IPS DF 6.9 (cell line): Measurements from ENCODE around the gene AGPS.

Experiments used
- DNase-seq: peaks from one replicate; pipeline ENCODE4 v3.0.0-alpha.2; 2013; ENCODE audit warnings: low read depth, low spot score
- H3K27ac ChIP-seq: one replicate; pipeline ENCODE4 v1.5.1; 2013; ENCODE audit warnings: low read length, control low read depth
- H3K27me3 ChIP-seq: 2 replicates; pipeline ENCODE4 v1.6.1; 2013; ENCODE audit warnings: mild to moderate bottlenecking, low read length; ENCODE audit not compliant: control insufficient read depth, insufficient read depth
- H3K36me3 ChIP-seq: 2 replicates; pipeline ENCODE4 v1.6.1; 2013; ENCODE audit warnings: low read length; ENCODE audit not compliant: control insufficient read depth, insufficient read depth
- H3K4me1 ChIP-seq: 2 replicates; pipeline ENCODE4 v1.6.1; 2013; ENCODE audit warnings: low read length; ENCODE audit not compliant: control insufficient read depth, insufficient read depth
- H3K4me3 ChIP-seq: 2 replicates; pipeline ENCODE4 v1.5.1; 2013; ENCODE audit warnings: mild to moderate bottlenecking, low read length
- H3K9me3 ChIP-seq: 2 replicates; pipeline ENCODE4 v1.6.1; 2013; ENCODE audit warnings: low read length, inconsistent platforms; ENCODE audit not compliant: control insufficient read depth, insufficient read depth
- WGBS: extraction: QIAGEN DNeasy Blood & Tissue Kit; methylation state at CpG from one replicate; pipeline ENCODE4 v1.1.7; 2013; ENCODE audit warnings: mixed read lengths, missing lambda C conversion rate; ENCODE audit not compliant: insufficient read length, insufficient coverage; 5-methylcytosine and 5-hydroxymethylcytosine counted together

Gene AGPS

DNA sequence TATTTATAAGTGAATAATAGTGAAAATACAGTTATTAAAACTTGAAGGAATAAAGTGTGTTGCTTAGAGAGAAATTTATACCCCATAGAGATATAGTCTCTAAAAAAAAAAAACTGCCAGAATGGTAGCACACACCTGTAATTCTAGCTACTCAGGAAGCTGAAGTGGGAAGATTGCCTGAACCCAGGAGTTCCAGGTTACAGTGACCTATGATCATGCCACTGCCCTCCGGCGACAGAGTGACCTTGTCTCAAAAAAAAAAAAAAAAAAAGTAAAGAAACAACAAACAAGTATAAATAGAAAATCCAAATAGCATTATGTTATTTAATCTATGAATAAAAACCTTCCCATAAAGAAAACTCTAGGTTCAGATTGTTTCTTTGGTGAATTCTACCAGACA is 7.4 kb upstream of the AGPS start:
- H3K4me1 ChIP-seq = peaks cover 4% of the 10 kb centered on the region; the same call in 1 of the 2 replicates
- H3K4me3 ChIP-seq = no peak overlapping the region
- no CpG with 5 or more reads among the region's 2 CpGs for WGBS
- no peaks in the 10 kb centered on the region for H3K27me3 ChIP-seq
- H3K36me3 ChIP-seq = no peaks in the 10 kb centered on the region
- no peak for DNase-seq
- no peaks in the 10 kb centered on the region for H3K9me3 ChIP-seq
- no peak overlapping the region for H3K27ac ChIP-seq

DNA sequence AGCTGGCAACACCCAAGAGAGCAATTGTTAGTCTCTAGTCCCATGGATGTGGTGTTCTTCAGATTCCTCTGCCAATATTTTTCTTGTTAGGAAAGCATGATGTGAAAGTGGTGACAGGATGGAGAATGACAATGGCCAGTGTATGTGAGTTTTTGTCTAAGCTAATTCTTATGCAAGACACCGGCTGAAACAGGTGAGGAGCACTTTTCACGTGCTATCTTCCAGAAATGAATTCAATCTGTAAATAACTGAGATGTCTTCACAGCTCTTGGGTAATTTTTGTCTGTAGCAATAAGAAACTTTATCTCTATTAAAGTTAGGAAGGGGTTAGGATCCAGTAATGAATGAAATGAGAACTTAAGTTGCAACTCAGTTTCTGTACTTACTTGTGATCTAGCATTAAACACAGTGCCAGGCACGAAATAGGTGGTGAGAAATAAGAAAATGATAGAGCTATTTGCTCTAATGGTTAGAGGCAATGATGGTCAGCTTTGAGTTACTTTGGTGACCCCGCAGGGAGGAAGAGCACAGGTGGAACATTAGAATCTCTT is 676 bp upstream of the AGPS start:
- H3K27ac ChIP-seq = no peak overlapping the region
- no peaks in the 10 kb centered on the region for H3K4me1 ChIP-seq
- H3K4me3 ChIP-seq = peak overlapping the region; percentile 90; the same call in 1 of the 2 replicates
- DNase-seq = no peak
- no peaks in the 10 kb centered on the region for H3K9me3 ChIP-seq
- WGBS = no CpG with 5 or more reads among the region's 4 CpGs
- H3K36me3 ChIP-seq = no peaks in the 10 kb centered on the region
- H3K27me3 ChIP-seq = no peaks in the 10 kb centered on the region

- Histone ChIP-seq H3K9me3 (no peaks in the 10 kb centered on the region), H3K36me3 (no peaks in the 10 kb centered on the region), H3K4me3 (peak overlapping the region; percentile 90), H3K27ac (no peak overlapping the region), H3K27me3 (no peaks in the 10 kb centered on the region), H3K4me1 (no peaks in the 10 kb centered on the region)
- no peak for DNase-seq
- no CpG with 5 or more reads among the region's 8 CpGs for WGBS
Measured at GRCh38 chr2:177393203-177393755, 706 bp downstream of the AGPS start.

- no peak for DNase-seq
- Histone ChIP-seq H3K4me3 (no peak overlapping the region), H3K36me3 (no peaks in the 10 kb centered on the region), H3K9me3 (no peaks in the 10 kb centered on the region), H3K27me3 (no peaks in the 10 kb centered on the region), H3K4me1 (no peaks in the 10 kb centered on the region), H3K27ac (no peak overlapping the region)
- no CpG with 5 or more reads among the region's 8 CpGs for WGBS
Measured at GRCh38 chr2:177393824-177394593, 1.4 kb downstream of the AGPS start.

- Histone ChIP-seq H3K36me3 (no peaks in the 10 kb centered on the region), H3K9me3 (no peaks in the 10 kb centered on the region), H3K4me3 (no peak overlapping the region), H3K4me1 (no peaks in the 10 kb centered on the region), H3K27ac (no peak overlapping the region), H3K27me3 (no peaks in the 10 kb centered on the region)
- DNase-seq = no peak
- WGBS = no CpG with 5 or more reads among the region's 3 CpGs
Measured at GRCh38 chr2:177394594-177394973, 2.0 kb downstream of the AGPS start.

GRCh38 chr2:177395351-177396065 is 2.9 kb downstream of the AGPS start:
- H3K4me1 ChIP-seq = no peaks in the 10 kb centered on the region
- H3K27me3 ChIP-seq = no peaks in the 10 kb centered on the region
- no CpG with 5 or more reads among the region's 3 CpGs for WGBS
- no peak for DNase-seq
- H3K36me3 ChIP-seq = no peaks in the 10 kb centered on the region
- H3K27ac ChIP-seq = no peak overlapping the region
- H3K9me3 ChIP-seq = no peaks in the 10 kb centered on the region
- no peak overlapping the region for H3K4me3 ChIP-seq

DNA sequence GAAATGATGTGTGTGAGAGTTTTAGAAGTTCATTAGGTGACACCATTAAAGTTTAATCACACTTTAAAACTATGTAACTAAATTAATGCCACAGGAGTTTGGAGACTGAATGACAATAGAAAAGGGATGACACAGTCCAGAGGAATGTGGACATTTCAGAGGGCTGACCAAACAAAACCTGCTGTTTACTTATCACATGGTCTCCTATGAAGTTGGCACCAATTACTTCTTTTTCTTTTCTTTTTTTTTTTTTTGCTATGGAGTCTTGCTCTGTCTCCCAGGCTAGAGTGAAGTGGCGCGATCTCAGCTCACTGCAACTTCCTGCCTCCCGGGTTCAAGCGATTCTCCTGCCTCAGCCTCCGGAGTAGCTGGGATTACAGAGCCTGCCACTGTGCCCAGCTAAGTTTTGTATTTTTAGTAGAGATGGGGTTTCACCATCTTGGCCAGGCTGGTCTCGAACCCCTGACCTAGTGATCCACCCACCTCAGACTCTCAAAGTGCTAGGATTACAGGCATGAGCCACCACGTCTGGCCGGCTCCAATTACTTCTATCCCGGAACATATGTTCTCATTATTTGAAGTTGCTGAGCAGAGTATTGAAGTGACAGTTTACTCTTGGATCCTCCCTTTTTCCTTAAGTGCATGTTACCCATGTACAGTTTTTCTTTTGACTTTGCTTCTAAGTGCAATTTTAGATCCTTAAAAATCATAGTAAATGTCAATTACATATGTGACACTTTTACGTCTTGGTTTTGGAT is 4.3 kb downstream of the AGPS start:
- Histone ChIP-seq H3K4me3 (no peak overlapping the region), H3K27me3 (no peaks in the 10 kb centered on the region), H3K9me3 (no peaks in the 10 kb centered on the region), H3K36me3 (no peaks in the 10 kb centered on the region), H3K4me1 (no peaks in the 10 kb centered on the region), H3K27ac (no peak overlapping the region)
- no CpG with 5 or more reads among the region's 10 CpGs for WGBS
- no peak for DNase-seq

GRCh38 chr2:177397481-177398289 is 5.1 kb downstream of the AGPS start:
- Histone ChIP-seq H3K27ac (no peak overlapping the region), H3K9me3 (no peaks in the 10 kb centered on the region), H3K27me3 (no peaks in the 10 kb centered on the region), H3K4me3 (no peak overlapping the region), H3K36me3 (no peaks in the 10 kb centered on the region), H3K4me1 (no peaks in the 10 kb centered on the region)
- WGBS = no CpG with 5 or more reads among the region's 12 CpGs
- DNase-seq = no peak

GRCh38 chr2:177398290-177398683 is 5.7 kb downstream of the AGPS start:
- Histone ChIP-seq H3K4me1 (no peaks in the 10 kb centered on the region), H3K36me3 (no peaks in the 10 kb centered on the region), H3K4me3 (no peak overlapping the region), H3K27me3 (no peaks in the 10 kb centered on the region), H3K9me3 (no peaks in the 10 kb centered on the region), H3K27ac (no peak overlapping the region)
- DNase-seq = no peak
- no CpG with 5 or more reads among the region's 1 CpG for WGBS
